ENCODE measurements around the gene AGBL3.

- TF ChIP-seq, protein P1, sequence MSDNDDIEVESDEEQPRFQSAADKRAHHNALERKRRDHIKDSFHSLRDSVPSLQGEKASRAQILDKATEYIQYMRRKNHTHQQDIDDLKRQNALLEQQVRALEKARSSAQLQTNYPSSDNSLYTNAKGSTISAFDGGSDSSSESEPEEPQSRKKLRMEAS (IDR thresholded peaks at IDR 0.05), result no peak
- TF ChIP-seq TAF1 (IDR thresholded peaks at IDR 0.05; ENCODE audit: low read depth), result no peak
- no peak for TF ChIP-seq TEAD4 (IDR thresholded peaks at IDR 0.05)
- TF ChIP-seq, protein P2, sequence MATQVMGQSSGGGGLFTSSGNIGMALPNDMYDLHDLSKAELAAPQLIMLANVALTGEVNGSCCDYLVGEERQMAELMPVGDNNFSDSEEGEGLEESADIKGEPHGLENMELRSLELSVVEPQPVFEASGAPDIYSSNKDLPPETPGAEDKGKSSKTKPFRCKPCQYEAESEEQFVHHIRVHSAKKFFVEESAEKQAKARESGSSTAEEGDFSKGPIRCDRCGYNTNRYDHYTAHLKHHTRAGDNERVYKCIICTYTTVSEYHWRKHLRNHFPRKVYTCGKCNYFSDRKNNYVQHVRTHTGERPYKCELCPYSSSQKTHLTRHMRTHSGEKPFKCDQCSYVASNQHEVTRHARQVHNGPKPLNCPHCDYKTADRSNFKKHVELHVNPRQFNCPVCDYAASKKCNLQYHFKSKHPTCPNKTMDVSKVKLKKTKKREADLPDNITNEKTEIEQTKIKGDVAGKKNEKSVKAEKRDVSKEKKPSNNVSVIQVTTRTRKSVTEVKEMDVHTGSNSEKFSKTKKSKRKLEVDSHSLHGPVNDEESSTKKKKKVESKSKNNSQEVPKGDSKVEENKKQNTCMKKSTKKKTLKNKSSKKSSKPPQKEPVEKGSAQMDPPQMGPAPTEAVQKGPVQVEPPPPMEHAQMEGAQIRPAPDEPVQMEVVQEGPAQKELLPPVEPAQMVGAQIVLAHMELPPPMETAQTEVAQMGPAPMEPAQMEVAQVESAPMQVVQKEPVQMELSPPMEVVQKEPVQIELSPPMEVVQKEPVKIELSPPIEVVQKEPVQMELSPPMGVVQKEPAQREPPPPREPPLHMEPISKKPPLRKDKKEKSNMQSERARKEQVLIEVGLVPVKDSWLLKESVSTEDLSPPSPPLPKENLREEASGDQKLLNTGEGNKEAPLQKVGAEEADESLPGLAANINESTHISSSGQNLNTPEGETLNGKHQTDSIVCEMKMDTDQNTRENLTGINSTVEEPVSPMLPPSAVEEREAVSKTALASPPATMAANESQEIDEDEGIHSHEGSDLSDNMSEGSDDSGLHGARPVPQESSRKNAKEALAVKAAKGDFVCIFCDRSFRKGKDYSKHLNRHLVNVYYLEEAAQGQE (IDR thresholded peaks at IDR 0.05; ENCODE audit: low read depth), result no peak
- no peak for TF ChIP-seq TCF12 (IDR thresholded peaks at IDR 0.05; ENCODE audit: low read depth)
Measured at GRCh38 chr7:135158141-135158655, 171.9 kb downstream of the AGBL3 start.

All from Ishikawa (cell line).